Stimulated activated CD8-positive, alpha-beta memory T cell treated with anti-CD3 and anti-CD28 coated beads, Interleukin-2, amount 100 ng/mL, for 1 hour (primary cell): ENCODE data around the gene GPR142.

Experiments
- DNase-seq, 2 donors: peaks; one replicate each; pipeline ENCODE4 v3.0.0-alpha.2; 2020; ENCODE audit warnings: low read depth in 2 of 2

The GPR142 gene

DNA sequence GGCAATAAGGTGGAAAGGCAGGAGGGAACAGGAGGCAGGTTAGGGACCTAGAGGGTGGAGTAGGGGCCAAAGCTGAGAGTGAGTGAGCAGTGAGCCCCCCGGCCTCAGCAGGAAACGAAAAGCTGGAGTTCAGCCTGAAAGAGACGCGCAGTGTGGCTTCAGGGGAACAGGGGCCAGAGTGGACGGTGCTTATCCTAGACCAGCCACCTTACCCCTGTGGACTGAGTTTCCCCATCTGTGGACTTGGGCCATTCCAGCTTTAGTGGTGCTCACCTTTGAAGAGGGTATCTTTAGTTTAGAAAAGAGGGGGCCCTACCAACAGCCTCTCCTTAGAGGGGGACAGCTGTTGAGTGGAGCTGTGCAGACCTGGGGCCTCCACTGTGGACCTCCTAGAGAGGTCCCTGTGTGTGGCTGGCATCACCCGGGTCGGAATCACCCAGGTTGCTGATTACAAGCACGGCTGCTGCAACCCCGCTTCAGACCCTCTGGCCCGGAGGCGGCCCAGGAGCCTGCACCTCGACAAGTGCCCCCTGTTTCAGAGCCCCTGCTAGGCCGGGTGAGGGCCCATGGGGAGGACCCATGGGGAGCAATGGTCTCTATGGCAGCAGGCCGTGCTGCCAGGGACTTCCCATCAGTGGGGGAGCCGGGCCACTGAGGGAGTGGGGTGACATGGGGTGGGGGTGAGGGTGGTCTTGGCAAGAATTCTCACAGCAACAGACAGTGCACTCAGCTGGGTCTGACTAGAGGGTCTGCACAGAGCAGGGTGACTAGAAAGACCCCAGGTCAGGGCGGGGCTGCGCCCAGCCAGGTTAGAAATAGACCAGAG lies 2.6 kb downstream of the GPR142 start:
- no peak for DNase-seq

GRCh38 chr17:74371653-74372147 lies 4.4 kb downstream of the GPR142 start:
- no peak for DNase-seq

GRCh38 chr17:74372426-74372825 lies 5.1 kb downstream of the GPR142 start:
- DNase-seq, result no peak

GRCh38 chr17:74373838-74374606 lies 6.7 kb downstream of the GPR142 start:
- DNase-seq, result no peak

DNA sequence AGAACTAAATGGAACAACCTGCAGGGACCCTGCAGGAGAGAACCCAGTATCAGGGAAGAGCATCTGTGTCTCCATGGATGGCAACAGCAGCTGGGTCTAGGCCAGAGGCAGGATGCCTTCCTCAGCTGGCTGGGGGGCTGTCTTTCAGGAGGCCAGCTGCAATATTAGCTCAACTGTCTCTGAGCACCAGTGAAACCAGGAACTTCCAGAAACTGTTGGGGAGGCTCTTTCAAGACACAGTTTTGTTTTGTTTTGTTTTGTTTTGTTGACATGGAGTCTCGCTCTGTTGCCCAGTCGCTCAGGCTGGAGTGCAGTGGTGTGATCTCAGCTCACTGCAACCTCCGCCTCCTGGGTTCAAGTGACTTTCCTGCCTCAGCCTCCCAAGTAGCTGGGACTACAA lies 7.6 kb downstream of the GPR142 start:
- DNase-seq, result no peak

GRCh38 chr17:74379495-74380085 lies 12.3 kb downstream of the GPR142 start:
- DNase-seq, result peak; percentile 79 to 88

DNA sequence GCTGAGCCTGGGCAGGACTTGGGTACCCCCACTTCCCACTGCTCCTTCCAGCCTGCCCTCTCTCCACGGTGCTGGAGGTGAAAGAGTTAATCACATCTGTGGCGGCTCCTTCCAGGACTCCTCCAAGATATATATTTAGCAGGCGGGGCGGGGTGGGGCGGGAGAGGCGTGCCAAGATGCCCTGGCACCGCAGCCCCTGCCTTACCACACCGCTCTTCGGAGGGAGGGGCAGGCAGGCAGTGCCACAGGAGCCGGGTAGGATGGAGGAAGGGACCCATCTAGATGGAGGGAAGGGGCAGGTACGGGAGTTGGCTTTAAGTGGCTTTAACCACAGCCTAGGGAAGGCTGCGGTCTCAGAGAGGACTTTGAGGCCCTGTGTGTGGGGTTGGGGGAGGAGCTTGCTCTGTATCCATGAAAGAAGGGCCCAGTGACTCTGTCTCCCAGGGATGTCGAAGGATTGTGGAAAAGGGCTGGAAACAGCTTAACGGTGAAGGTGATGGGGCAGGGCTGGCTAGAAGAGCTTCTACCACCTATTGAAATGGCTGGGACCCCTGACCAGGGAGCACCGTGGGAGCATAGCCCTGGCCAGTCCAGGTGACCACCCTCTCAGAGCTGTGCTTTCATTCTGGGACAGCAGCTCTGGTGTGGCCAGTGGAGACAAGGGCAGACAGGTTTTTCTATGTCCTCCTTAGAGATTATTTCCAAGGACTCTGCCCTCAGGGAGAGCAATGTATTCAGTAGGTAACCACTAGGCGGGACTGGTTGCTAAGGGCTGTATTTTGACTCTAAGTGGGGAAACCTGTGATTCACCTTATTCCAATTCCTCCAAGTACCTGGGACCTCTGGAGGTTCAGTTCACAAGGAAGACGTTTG lies 13.0 kb downstream of the GPR142 start:
- DNase-seq, result no peak

GRCh38 chr17:74380959-74381808 lies 13.9 kb downstream of the GPR142 start:
- DNase-seq, result no peak

GRCh38 chr17:74383141-74383540 lies 15.8 kb downstream of the GPR142 start:
- DNase-seq, result no peak

DNA sequence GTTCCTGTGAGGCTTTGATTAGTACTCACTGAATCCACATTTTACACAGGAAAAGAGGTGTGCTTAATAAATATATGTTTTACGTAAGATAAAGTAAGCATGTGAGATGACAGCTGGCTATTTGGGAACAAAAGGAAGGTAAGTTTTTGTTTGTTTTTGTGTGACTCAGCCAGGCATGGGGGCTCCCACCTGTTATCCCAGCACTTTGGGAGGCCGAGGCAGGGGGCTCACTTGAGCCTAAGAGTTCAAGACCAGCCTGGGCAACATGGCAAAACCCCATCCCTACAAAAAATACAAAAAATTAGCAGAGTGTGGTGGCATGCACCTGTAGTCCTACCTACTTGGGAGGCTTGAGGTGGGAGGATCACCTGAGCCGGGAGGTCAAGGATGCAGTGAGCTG lies 17.9 kb downstream of the GPR142 start:
- no peak for DNase-seq

DNA sequence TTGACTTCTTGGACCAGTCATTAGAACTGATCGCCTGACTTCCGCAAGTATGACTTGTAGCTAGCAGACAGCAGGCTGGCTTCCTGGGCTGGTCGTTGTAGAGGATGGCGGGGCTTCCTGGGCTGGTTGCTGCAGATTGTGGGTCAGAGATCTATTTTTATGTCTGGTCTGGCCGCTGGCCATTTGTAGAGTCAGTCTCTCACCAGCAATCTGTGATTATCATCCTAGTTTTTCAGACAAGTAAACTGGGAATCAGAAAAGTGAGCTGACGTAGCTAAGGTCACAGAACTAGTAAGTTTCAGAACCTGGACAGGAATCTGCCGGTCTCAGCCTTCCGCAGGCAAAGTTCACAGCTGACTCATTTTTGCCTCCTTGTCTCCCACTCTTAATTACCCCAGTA lies 19.1 kb downstream of the GPR142 start:
- no peak for DNase-seq

DNA sequence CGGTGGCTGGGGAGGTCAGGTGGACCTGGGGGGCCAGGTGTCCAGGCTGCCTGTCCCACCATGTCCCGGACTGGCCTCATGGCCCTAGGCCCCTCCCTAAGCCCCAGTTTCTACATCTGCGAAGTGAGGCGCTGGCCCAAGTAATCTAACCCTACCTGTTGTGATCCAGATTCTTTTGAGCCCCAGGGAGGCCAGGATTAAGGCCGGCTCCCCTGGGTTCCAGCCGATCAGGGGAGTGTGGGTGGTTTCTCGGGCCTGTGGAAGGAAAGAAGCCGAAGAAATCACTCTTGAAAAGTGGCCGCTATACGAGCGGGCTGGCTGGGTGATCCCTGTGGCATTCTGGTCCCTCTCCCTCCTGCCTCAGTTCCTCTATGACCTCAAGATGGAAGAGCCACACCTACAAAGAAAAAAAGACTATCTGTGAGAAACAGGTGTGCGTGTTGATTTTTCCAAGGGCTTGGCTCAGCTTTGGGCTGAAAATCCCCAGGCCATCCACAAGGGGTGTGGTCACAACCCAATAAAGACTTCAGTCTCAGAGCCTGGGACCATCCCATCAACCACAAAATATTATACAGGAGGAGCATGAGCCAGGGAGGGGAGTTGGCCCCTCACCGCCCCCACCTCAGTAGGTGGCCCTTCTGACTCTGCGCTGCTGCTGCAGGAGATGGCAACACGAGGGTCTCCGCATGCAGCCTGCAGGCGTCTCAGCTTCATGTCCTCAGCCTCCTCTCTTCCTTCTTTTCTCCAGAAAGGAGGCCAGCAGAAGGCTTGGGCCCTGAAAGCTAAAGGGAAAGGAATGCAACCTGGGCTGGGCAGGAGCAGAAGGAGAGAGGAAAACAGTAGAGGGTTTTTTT lies 20.3 kb downstream of the GPR142 start:
- DNase-seq, result no peak

- DNase-seq, result no peak
Observed at GRCh38 chr17:74389084-74389753, 21.9 kb downstream of the GPR142 start.

DNA sequence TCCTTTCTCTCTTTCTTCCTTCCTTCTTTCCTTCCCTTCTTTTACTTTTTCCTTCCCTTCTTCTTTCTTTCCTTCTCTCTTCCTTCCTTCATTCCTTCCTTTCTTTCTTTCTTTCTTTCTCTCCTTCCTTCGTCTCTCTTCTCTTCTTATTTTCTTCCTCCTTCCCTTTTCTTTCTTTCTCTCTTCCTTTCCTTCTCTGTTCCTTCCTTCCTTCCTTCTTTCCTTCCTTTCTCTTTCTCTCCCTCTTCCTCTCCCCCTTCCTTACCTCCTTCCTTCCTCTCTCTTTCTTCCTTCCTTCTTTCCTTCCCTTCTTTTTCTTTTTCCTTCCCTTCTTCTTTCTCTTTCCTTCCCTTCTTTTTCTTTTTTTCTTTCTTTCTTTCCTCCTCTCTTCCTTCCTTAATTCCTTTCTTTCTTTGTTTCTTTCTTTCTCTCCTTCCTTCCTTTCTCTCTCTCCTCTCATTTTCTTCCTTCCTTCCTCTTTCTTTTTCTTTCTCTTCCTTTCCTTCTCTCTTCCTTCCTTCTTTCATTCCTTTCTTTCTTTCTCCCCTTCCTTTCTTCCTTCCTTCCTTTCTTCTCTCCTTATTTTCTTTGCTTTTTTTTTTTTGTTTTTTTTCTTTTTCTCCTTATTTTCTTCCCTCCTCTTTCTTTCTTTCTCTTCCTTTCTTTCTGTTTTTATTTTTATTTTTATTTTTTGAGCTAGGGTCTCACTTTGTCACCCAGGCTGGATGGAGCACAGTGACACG lies 22.8 kb downstream of the GPR142 start:
- DNase-seq, result no peak

DNA sequence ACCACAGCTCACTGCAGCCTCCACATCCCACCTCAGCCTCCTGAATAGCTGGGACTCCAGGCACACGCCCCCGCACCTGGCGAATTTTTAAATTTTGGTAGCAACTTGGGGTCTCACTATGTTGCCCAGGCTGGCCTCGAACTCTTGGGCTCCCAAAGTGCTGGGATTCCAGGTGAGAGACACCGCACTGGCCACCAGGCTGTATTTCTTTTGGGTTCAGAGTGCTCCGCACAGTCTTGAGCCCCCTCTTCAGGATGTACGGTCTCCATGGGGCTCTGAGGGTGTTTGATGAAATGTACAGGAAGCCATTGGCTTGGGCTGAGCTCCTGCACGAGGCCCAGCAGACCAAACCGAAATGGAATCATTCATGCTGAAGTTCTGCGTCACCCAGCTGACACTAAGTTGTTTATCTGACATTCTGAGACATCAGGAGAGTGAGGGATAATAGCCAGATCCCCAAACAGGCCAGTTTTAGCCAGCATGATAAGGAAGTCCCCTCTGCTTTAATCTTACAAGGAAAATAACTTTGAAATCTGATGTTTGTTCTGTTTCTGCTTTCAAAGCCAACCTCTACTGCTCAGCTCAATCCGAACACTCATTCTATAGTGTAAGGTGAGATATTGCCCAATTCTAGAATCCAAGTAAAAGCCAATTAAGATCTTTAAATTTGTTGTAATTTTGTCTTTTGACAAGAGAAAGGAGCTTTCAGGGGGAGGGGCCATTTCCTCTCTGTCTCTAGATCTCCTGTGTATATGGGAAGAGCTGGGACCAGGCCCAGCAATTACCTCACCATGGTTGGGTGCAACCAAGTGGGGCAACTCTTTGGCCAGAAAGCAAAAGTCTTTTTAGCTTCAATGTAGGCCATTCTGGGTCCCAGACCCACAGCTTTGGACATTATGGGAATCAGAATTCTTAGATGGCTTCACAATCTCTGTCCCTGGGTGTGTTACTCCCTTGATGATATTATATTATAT lies 23.7 kb downstream of the GPR142 start:
- DNase-seq, result no peak

- DNase-seq, result no peak
Observed at GRCh38 chr17:74391771-74392170, 24.5 kb downstream of the GPR142 start.

- no peak for DNase-seq
Observed at GRCh38 chr17:74392848-74393247, 25.5 kb downstream of the GPR142 start.
